HCT116 (cell line): Measurements from ENCODE around the gene RPLP2. TPM values are rescaled to one million over a fixed set of nuclear protein-coding genes. Genes with fewer than 3 reads are reported as not detected.
A peak's percentile ranks its signal among the peaks of the same experiment; 100 is the strongest.

Source experiments
- ATAC-seq: fragments of 200-7000 bp; cut with Tn5 transposase; 2 replicates; pipeline ENCODE4 v1.9.1; 2020; ENCODE audit warnings: mild to moderate bottlenecking, moderate library complexity
- BruUV-seq: library from RNA; stranded (reverse); fragments of 400-500 nt; replicated peaks from 2 replicates; lab custom pipeline; 2021; lab: Mats Ljungman, UMichigan
- CTCF ChIA-PET: fragments of 300-600 bp; sonication (Branson Sonifier 250); formaldehyde crosslinking; loops from one replicate; lab custom pipeline; 2021; ENCODE audit warnings: antibody characterized with exemption; lab: Charles Lee
- POLR2A ChIA-PET: fragments of 300-600, 350-600 bp; sonication (Branson Sonifier 250); formaldehyde crosslinking; loops from one replicate; lab custom pipeline; 2021; ENCODE audit warnings: antibody characterized with exemption; lab: Charles Lee
- RAD21 ChIA-PET, 2 experiments: fragments of 300-600 bp; sonication (Branson Sonifier 250); formaldehyde crosslinking; loops; one replicate each; lab custom pipeline; 2023; ENCODE audit warnings: low total read pairs in 2 of 2; ENCODE audit not compliant: uncharacterized antibody in 2 of 2, unreplicated experiment in 2 of 2, low non-redundant PET in 1 of 2; lab: Charles Lee
- DNase-seq: peaks from one replicate; pipeline ENCODE4 v3.0.0-alpha.2; 2010; ENCODE audit warnings: low read depth, low spot score
- H2AFZ ChIP-seq: fragments of 200-600 bp; shearing (Covaris generic), sonication (generic); 2 replicates; pipeline ENCODE4 v1.6.1; 2017; ENCODE audit warnings: low read depth, mixed run types, mixed read lengths, antibody characterized with exemption, low read length; ENCODE audit not compliant: poor library complexity, severe bottlenecking
- H3K27ac ChIP-seq: 2 replicates; pipeline ENCODE4 v1.5.1; 2012; ENCODE audit warnings: low read depth, low read length
- H3K27me3 ChIP-seq: fragments of 200-600 bp; sonication (generic); 2 replicates; pipeline ENCODE4 v1.6.1; 2016; ENCODE audit warnings: mixed run types, low read length, mixed read lengths; ENCODE audit not compliant: insufficient read depth
- H3K36me3 ChIP-seq, 2 experiments: fragments of 200-500 bp in 1 of 2; fragments of 200-600 bp in 1 of 2; sonication (Bioruptor generic) in 1 of 2; sonication (generic) in 1 of 2; 2 replicates each; pipeline versions ENCODE4 v1.5.1 to v1.6.1; 2014 to 2016; ENCODE audit warnings: low read length in 2 of 2, inconsistent platforms in 1 of 2, mixed read lengths in 1 of 2, mixed run types in 1 of 2; ENCODE audit not compliant: insufficient read depth in 2 of 2, control insufficient read depth in 1 of 2
- H3K4me1 ChIP-seq, 2 experiments: fragments of 200-600 bp in 1 of 2; sonication (generic) in 1 of 2; 2 replicates each; pipeline versions ENCODE4 v1.5.1 to v1.6.1; 2012 to 2017; ENCODE audit warnings: low read length in 2 of 2, inconsistent platforms in 1 of 2, mild to moderate bottlenecking in 1 of 2, mixed read lengths in 1 of 2, mixed run types in 1 of 2, moderate library complexity in 1 of 2; ENCODE audit not compliant: insufficient read depth in 2 of 2, control insufficient read depth in 1 of 2
- H3K4me2 ChIP-seq: fragments of 200-600 bp; sonication (generic); 2 replicates; pipeline ENCODE4 v1.6.1; 2017; ENCODE audit warnings: mixed run types, low read length, mixed read lengths
- H3K4me3 ChIP-seq, 2 experiments: fragments of 200-600 bp in 1 of 2; sonication (generic) in 1 of 2; replicated peaks in 1 of 2; 2 replicates each; pipeline ENCODE4 v1.5.1; 2011 to 2016; ENCODE audit warnings: low read length in 2 of 2, control low read depth in 1 of 2, low read depth in 1 of 2, mild to moderate bottlenecking in 1 of 2, mixed read lengths in 1 of 2, mixed run types in 1 of 2
- H3K79me2 ChIP-seq: fragments of 200-600 bp; sonication (generic); 2 replicates; pipeline ENCODE4 v1.6.1; 2017; ENCODE audit warnings: mild to moderate bottlenecking, mixed run types, low read length, moderate library complexity, mixed read lengths; ENCODE audit not compliant: insufficient read depth
- H3K9ac ChIP-seq: fragments of 200-600 bp; sonication (generic); 2 replicates; pipeline ENCODE4 v1.6.1; 2016; ENCODE audit warnings: low read length, mixed read lengths
- H3K9me2 ChIP-seq: fragments of 200-600 bp; sonication (generic), shearing (Covaris generic); 2 replicates; pipeline ENCODE4 v1.6.1; 2017; ENCODE audit warnings: mixed run types, mild to moderate bottlenecking, moderate library complexity; ENCODE audit not compliant: insufficient read depth
- H3K9me3 ChIP-seq, 2 experiments: fragments of 200-500 bp in 1 of 2; fragments of 200-600 bp in 1 of 2; sonication (Bioruptor generic) in 1 of 2; sonication (generic) in 1 of 2; 2 replicates each; pipeline ENCODE4 v1.6.1; 2014 to 2017; ENCODE audit warnings: low read length in 2 of 2, mixed read lengths in 2 of 2, inconsistent platforms in 1 of 2, low read depth in 1 of 2, mild to moderate bottlenecking in 1 of 2, mixed run types in 1 of 2, moderate library complexity in 1 of 2; ENCODE audit not compliant: control insufficient read depth in 1 of 2, insufficient read depth in 1 of 2
- H4K20me1 ChIP-seq: fragments of 200-600 bp; sonication (generic), shearing (Covaris generic); 2 replicates; pipeline ENCODE4 v1.6.1; 2017; ENCODE audit warnings: mixed run types, mild to moderate bottlenecking, moderate library complexity; ENCODE audit not compliant: insufficient read depth
- EZH2 ChIP-seq: fragments of 200-600 bp; sonication (generic); IDR thresholded peaks from 2 replicates; pipeline ENCODE4 v1.6.1; 2017; ENCODE audit warnings: antibody characterized with exemption, mixed run types
- SRF ChIP-seq: IDR thresholded peaks from 2 replicates; pipeline ENCODE4 v1.6.1; 2012; ENCODE audit warnings: low read depth
- intact Hi-C: fragments of 100-400 bp; cut with micrococcal nuclease; formaldehyde crosslinking; loops from 2 replicates; pipeline ENCODE4 v1.10.0; 2022
- total RNA-seq: library from RNA; stranded (reverse); gene quantifications from one replicate; pipeline ENCODE4 v1.2.1, GENCODE V29; 2021; ENCODE audit not compliant: unreplicated experiment
- TF ChIP-seq, protein P1 (sequence below): IDR thresholded peaks from 2 replicates; pipeline ENCODE4 v1.6.1; 2012
- TF ChIP-seq, protein P2 (sequence below), 3 experiments: fragments of 200-600 bp in 1 of 3; sonication (generic) in 1 of 3; IDR thresholded peaks in 2 of 3; conservative IDR thresholded peaks in 1 of 3; 2 replicates each; pipeline ENCODE4 v1.5.1; 2012 to 2017; ENCODE audit warnings: low read depth in 2 of 3, low read length in 2 of 3, antibody characterized with exemption in 1 of 3, borderline replicate concordance in 1 of 3, control low read depth in 1 of 3, mild to moderate bottlenecking in 1 of 3, mixed read lengths in 1 of 3, mixed run types in 1 of 3, moderate library complexity in 1 of 3; ENCODE audit not compliant: insufficient read depth in 1 of 3

The RPLP2 gene
- total RNA-seq, 1 experiment from 2014 or later = 3,615 TPM

DNA sequence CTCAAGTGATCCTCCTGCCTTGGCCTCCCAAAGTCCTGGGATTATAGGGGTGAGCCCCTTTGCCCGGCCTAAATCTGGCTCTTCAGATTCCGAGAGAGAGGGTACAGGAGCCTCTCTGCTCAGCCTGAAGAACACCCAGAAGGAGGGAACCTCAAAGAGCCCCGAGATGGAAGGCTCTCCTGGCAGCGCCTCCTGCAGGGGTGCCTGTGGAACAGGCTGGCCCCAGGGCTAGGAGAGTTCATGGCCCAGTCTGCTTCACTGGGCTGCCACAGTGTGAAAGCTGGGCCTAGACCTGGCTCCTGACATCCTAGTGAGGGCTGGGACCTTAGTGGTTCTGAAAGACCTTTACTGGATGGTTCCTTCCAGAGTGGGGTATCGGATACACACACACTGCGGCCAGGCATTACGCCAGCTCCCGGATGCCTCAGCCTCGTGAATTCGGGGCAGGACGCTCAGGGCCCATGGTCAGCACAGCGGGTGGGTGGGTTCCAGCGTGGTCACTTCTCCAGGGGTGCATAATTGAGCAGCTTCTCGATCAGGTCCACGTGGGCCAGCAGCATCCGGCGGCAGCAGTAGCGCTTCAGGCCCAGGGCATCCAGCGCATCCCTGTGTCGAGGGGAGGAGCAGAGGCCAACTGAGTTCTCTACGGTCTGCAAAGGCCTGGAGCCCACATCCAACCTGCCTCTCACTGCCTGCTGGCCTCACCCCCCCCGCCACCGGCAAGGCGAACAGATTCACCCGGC, 30.3 kb downstream of the RPLP2 start:
- ATAC-seq (peak; percentile 10; the same call in 1 of the 2 replicates), DNase-seq (no peak)
- Histone ChIP-seq H2AFZ (no peak overlapping the region), H3K4me1 (peaks cover 33 to 73% of the 10 kb centered on the region in 2 experiments), H3K36me3 (peaks cover 3 to 44% of the 10 kb centered on the region in 2 experiments; a peak in 3 of 4 replicates), H4K20me1 (peaks cover 17% of the 10 kb centered on the region; the same call in 1 of the 2 replicates), H3K4me2 (peak overlapping the region; percentile 92), H3K27me3 (no peaks in the 10 kb centered on the region), H3K27ac (peak overlapping the region; percentile 97), H3K79me2 (peaks cover 74% of the 10 kb centered on the region), H3K9ac (peak overlapping the region; percentile 99), H3K9me2 (no peaks in the 10 kb centered on the region), H3K9me3 (no peaks in the 10 kb centered on the region), H3K4me3 (peak overlapping the region; percentile 66 to 98)
- POLR2A ChIA-PET = interaction anchor here (0.5 to 0.7 kb wide), 2 partner anchors 11 to 20 kb away, joined by 3 read pairs; no protein-coding TSS in a partner anchor
- BruUV-seq = no TSS peak
- CTCF ChIA-PET = no interaction called here
- TF ChIP-seq, protein P1, sequence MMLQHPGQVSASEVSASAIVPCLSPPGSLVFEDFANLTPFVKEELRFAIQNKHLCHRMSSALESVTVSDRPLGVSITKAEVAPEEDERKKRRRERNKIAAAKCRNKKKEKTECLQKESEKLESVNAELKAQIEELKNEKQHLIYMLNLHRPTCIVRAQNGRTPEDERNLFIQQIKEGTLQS = no peak
- no peak for TF ChIP-seq EZH2
- TF ChIP-seq SRF = no peak
- TF ChIP-seq, protein P2, sequence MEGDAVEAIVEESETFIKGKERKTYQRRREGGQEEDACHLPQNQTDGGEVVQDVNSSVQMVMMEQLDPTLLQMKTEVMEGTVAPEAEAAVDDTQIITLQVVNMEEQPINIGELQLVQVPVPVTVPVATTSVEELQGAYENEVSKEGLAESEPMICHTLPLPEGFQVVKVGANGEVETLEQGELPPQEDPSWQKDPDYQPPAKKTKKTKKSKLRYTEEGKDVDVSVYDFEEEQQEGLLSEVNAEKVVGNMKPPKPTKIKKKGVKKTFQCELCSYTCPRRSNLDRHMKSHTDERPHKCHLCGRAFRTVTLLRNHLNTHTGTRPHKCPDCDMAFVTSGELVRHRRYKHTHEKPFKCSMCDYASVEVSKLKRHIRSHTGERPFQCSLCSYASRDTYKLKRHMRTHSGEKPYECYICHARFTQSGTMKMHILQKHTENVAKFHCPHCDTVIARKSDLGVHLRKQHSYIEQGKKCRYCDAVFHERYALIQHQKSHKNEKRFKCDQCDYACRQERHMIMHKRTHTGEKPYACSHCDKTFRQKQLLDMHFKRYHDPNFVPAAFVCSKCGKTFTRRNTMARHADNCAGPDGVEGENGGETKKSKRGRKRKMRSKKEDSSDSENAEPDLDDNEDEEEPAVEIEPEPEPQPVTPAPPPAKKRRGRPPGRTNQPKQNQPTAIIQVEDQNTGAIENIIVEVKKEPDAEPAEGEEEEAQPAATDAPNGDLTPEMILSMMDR (IDR thresholded peaks at IDR 0.05 in 2 of 3, conservative IDR thresholded peaks at IDR 0.05 in 1 of 3; ENCODE audit: borderline replicate concordance in 1 of 3, insufficient read depth in 1 of 3, low read depth in 2 of 3, low read length in 2 of 3) = peak in 2 of 3 experiments; percentile 70 to 72; a peak in 4 of 6 replicates
- intact Hi-C loops = loop anchor here (5.0 kb wide), 1 partner anchor 33 kb away; the partner anchor contains the start of genes PIDD1 and RPLP2
- RAD21 ChIA-PET = no interaction called here
